Fibroblast of the aortic adventitia (primary cell): ENCODE data around the gene COQ7. TPM values are rescaled to one million over a fixed set of nuclear protein-coding genes. Genes with fewer than 3 reads are reported as not detected.

ENCODE experiments used
- DNase-seq: peaks from one replicate; pipeline ENCODE4 v3.0.0-alpha.2; 2010; ENCODE audit warnings: low read depth
- H3K4me3 ChIP-seq: 2 replicates; pipeline ENCODE4 v1.5.1; 2011; ENCODE audit warnings: low read depth, mild to moderate bottlenecking, control low read depth, low read length, moderate library complexity
- CTCF ChIP-seq: IDR thresholded peaks from 2 replicates; pipeline ENCODE4 v1.5.1; 2011; ENCODE audit warnings: mild to moderate bottlenecking, low read length, control low read depth, inconsistent platforms; ENCODE audit not compliant: insufficient read depth
- total RNA-seq: library from RNA; depleted of rRNA; stranded (reverse); fragments of >200 nt; gene quantifications from 2 replicates; pipeline ENCODE4 v1.2.3, GENCODE V29; 2012; ENCODE audit warnings: low replicate concordance

COQ7 gene
- total RNA-seq, 1 donor: 12.7 TPM

- no peak for TF ChIP-seq CTCF
- DNase-seq: no peak
- H3K4me3 ChIP-seq: no peak overlapping the region
Observed at GRCh38 chr16:19102187-19102872, 34.9 kb downstream of the COQ7 start.

- no peak for TF ChIP-seq CTCF
- no peak overlapping the region for H3K4me3 ChIP-seq
- no peak for DNase-seq
Observed at GRCh38 chr16:19104607-19105006, 37.2 kb downstream of the COQ7 start.

- TF ChIP-seq CTCF: no peak
- no peak overlapping the region for H3K4me3 ChIP-seq
- no peak for DNase-seq
Observed at GRCh38 chr16:19105131-19105530, 37.7 kb downstream of the COQ7 start.

GRCh38 chr16:19105891-19106624 is 38.6 kb downstream of the COQ7 start:
- H3K4me3 ChIP-seq: no peak overlapping the region
- TF ChIP-seq CTCF: no peak
- no peak for DNase-seq

- no peak overlapping the region for H3K4me3 ChIP-seq
- DNase-seq: no peak
- TF ChIP-seq CTCF: no peak
Observed at GRCh38 chr16:19106625-19107020, 39.2 kb downstream of the COQ7 start.

GRCh38 chr16:19108409-19109287 is 41.2 kb downstream of the COQ7 start:
- no peak overlapping the region for H3K4me3 ChIP-seq
- DNase-seq: no peak
- no peak for TF ChIP-seq CTCF
